Kidney (tissue), 14 donors: Measurements from ENCODE around the gene INPP5F. TPM values are rescaled to one million over a fixed set of nuclear protein-coding genes. Genes with fewer than 3 reads are reported as not detected.

Source experiments
- DNase-seq, 5 donors: peaks; one replicate each; pipeline ENCODE4 v3.0.0-alpha.2; 2013 to 2020
- FAIRE-seq: peaks from 2 replicates; lab custom pipeline; 2012; peaks lifted over from hg19 to GRCh38; lab: Jason Lieb, UNC
- H3K27ac ChIP-seq, 2 donors: one replicate each; pipeline ENCODE4 v1.7.0; 2013; ENCODE audit warnings: low read depth in 2 of 2, low read length in 2 of 2, inconsistent platforms in 1 of 2
- H3K27me3 ChIP-seq: one replicate; pipeline ENCODE4 v1.7.1; 2013; ENCODE audit warnings: low read length, inconsistent platforms; ENCODE audit not compliant: control insufficient read depth, insufficient read depth
- H3K36me3 ChIP-seq, 3 donors: one replicate each; pipeline versions ENCODE4 v1.7.0 to v1.7.1; 2013; ENCODE audit warnings: low read length in 3 of 3, control low read depth in 1 of 3, inconsistent platforms in 1 of 3; ENCODE audit not compliant: insufficient read depth in 3 of 3, control insufficient read depth in 2 of 3
- H3K4me1 ChIP-seq, 3 donors: one replicate each; pipeline versions ENCODE4 v1.7.0 to v1.7.1; 2013; ENCODE audit warnings: low read length in 3 of 3, inconsistent platforms in 1 of 3, low read depth in 1 of 3; ENCODE audit not compliant: control insufficient read depth in 2 of 3, insufficient read depth in 2 of 3
- H3K4me3 ChIP-seq, 3 donors: one replicate each; pipeline versions ENCODE4 v1.7.0 to v1.8.1; 2013; ENCODE audit warnings: low read length in 3 of 3, control low read depth in 1 of 3, inconsistent platforms in 1 of 3
- H3K9ac ChIP-seq, 3 donors: one replicate each; pipeline versions ENCODE4 v1.7.0 to v1.7.1; 2013; ENCODE audit warnings: low read length in 3 of 3, control low read depth in 1 of 3, inconsistent platforms in 1 of 3
- H3K9me3 ChIP-seq, 3 donors: one replicate each; pipeline versions ENCODE4 v1.7.0 to v1.7.1; 2013; ENCODE audit warnings: low read length in 3 of 3, control low read depth in 1 of 3, inconsistent platforms in 1 of 3; ENCODE audit not compliant: control insufficient read depth in 2 of 3, insufficient read depth in 1 of 3
- CTCF ChIP-seq: IDR thresholded peaks from 3 replicates; pipeline ENCODE4 v1.5.1; 2012; ENCODE audit warnings: mild to moderate bottlenecking, moderate library complexity, borderline replicate concordance; ENCODE audit not compliant: insufficient read depth; ENCODE audit errors: extremely low read depth
- intact Hi-C: fragments of 100-400 bp; cut with DNase I; formaldehyde crosslinking; loops from one replicate; pipeline ENCODE4 v1.11.1; 2022
- polyA plus RNA-seq: library from polyadenylated mRNA; stranded (reverse); fragments of 350-450 nt; fragmentation: Illumina TruSeq; extraction: RNeasy Lipid Tissue Mini Kit (QIAGEN cat#74804); gene quantifications from one replicate; pipeline ENCODE4 v1.2.3, GENCODE V29; 2014; ENCODE audit warnings: low read depth, low replicate concordance; ENCODE audit not compliant: insufficient read depth
- total RNA-seq: library from RNA; stranded (reverse); fragmentation: NEBNext Ultra II Directional; extraction: Animal tissue kit (Norgen Biotek cat#: 25700); gene quantifications from one replicate; pipeline ENCODE4 v1.2.1, GENCODE V29; 2021
- donor health status: control.
- donor health status: control.
- donor health status: control.
- donor health status: control.
- donor health status: control.
- donor health status: DM: yes; HTN: yes; CAD: no.
- donor health status: Normal renal cell carcinoma (clear cell type).

Gene INPP5F
- total and polyA plus RNA-seq, 2 donors from 2014 or later: 16.4 to 17.5 TPM

GRCh38 chr10:119871881-119872609 lies 146.2 kb downstream of the INPP5F start:
- Histone ChIP-seq H3K9ac (peak overlapping the region; percentile 48 to 72 (median 52)), H3K4me3 (peak overlapping the region; percentile 71 to 84 (median 77)), H3K27ac (peak overlapping the region; percentile 76 to 86), H3K36me3 (no peaks in the 10 kb centered on the region), H3K4me1 (peaks cover 0 to 10% (median 4%) of the 10 kb centered on the region in 3 donors), H3K27me3 (no peaks in the 10 kb centered on the region), H3K9me3 (no peaks in the 10 kb centered on the region)
- DNase-seq (peak; percentile 61 to 88 (median 77)), FAIRE-seq (no peak)
- intact Hi-C loops: no loop called here
- no peak for TF ChIP-seq CTCF

DNA sequence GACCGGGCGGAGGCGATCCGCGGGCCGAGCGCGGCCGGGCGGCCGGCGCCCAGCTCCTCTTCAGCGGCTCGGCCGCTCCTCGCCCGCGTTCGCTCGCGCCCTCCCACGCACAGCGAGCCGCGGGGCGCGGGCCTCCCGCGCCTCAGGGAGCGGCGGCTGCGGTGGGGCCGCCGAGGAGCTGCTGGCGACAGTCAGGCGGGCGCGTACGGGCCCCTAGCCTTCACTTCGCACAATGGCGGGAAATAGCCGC lies 146.7 kb downstream of the INPP5F start, which contains the start of gene MCMBP:
Gene MCMBP (minus strand): TSS at position 234 of the 250 bp plus-strand sequence. CDS start 259 bp downstream, outside the sequence.
- Histone ChIP-seq H3K27me3 (no peaks in the 10 kb centered on the region), H3K4me3 (peak within 1 kb of the TSS; percentile 71 to 86 (median 84)), H3K9ac (peak within 1 kb of the TSS; percentile 72 to 88 (median 76)), H3K36me3 (no peaks in the 10 kb centered on the region), H3K27ac (peak within 1 kb of the TSS; percentile 79 to 86), H3K9me3 (no peaks in the 10 kb centered on the region), H3K4me1 (peaks cover 0 to 10% (median 4%) of the 10 kb centered on the region in 3 donors)
- FAIRE-seq (no peak), DNase-seq (no peak)
- no peak for TF ChIP-seq CTCF
- intact Hi-C loops: no loop called here

DNA sequence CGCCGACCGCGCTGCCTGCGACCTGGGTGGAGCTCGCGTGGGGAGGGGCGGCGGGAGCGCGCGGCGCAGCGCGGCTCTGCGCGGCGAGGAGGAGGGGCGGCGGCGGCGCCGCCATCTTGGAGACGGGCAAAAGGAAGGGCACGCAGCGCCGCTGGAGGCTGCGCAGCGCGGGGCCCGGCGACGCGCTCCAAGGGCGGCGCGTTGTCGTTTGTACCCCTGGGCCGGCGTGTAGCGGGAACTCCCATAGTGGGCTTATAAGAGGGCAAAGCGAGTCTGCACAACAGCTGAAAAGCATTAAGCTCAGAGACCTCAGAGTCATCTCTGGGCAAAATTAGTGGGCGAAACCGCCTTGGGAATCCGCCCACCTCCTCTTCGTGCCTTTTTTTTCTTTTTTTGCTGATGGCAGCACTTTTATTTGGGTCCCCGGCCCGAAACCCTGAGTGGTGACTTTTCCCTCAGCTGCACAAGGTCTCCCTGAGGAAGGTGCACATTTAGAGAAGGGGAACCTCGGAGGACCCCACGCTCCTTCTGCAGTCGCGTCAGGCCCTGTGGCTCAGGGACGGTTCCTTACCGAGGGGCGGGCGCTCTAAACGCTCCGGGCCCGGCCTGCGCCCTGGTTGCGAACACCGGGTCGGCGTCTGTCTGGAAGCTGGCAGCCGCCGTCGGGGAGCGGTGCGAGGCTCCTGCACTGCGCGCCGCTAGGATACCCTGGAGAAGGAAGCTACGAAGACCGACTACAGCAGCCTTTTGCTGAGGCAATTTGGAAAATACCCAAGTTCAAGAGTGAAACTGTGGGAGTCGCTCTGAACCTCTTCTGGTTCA lies 147.2 kb downstream of the INPP5F start:
- intact Hi-C loops: no loop called here
- peak overlapping the region; percentile 79 to 86 for H3K27ac ChIP-seq
- H3K4me1 ChIP-seq: peaks cover 0 to 10% (median 4%) of the 10 kb centered on the region in 3 donors
- DNase-seq (peak; percentile 92 to 96 (median 93)), FAIRE-seq (no peak)
- TF ChIP-seq CTCF: no peak
- no peaks in the 10 kb centered on the region for H3K27me3 ChIP-seq
- peak overlapping the region; percentile 71 to 86 (median 78) for H3K4me3 ChIP-seq
- no peaks in the 10 kb centered on the region for H3K9me3 ChIP-seq
- no peaks in the 10 kb centered on the region for H3K36me3 ChIP-seq
- H3K9ac ChIP-seq: peak overlapping the region; percentile 23 to 88 (median 76)
